Thyroid gland (tissue), 4 donors: ENCODE results near the gene CDC20.

Experiments used
- CTCF ChIP-seq, 6 experiments: fragments of 200-600 bp in 3 of 6; fragments of 450-650 bp in 3 of 6; sonication (generic) in 3 of 6; IDR thresholded peaks; one replicate each; pipeline ENCODE4 v1.5.1; 2016 to 2019; ENCODE audit warnings: antibody characterized with exemption in 6 of 6, mild to moderate bottlenecking in 2 of 6, inconsistent platforms in 1 of 6, moderate library complexity in 1 of 6
- POLR2A ChIP-seq, 2 donors: fragments of 450-650 bp; IDR thresholded peaks; one replicate each; pipeline ENCODE4 v1.6.1; 2017; ENCODE audit warnings: antibody characterized with exemption in 2 of 2, mild to moderate bottlenecking in 2 of 2, moderate library complexity in 1 of 2

- TF ChIP-seq CTCF (IDR thresholded peaks at IDR 0.05) = no peak
- TF ChIP-seq POLR2A (IDR thresholded peaks at IDR 0.05) = no peak
These were observed 5.9 kb upstream of the CDC20 start for GRCh38 chr1:43352881-43353280.
